ENCODE measurements around the gene CELF2. TPM values are rescaled to one million over a fixed set of nuclear protein-coding genes. Genes with fewer than 3 reads are reported as not detected.
A peak's percentile ranks its signal among the peaks of the same experiment; 100 is the strongest.

The CELF2 gene
- total RNA-seq, 1 donor from 2014 or later, result 31.8 TPM

- Histone ChIP-seq H3K9me3 (ENCODE audit: control insufficient read depth in 3 of 3, low read length in 3 of 3) (no peaks in the 10 kb centered on the region), H3K27ac (ENCODE audit: low read depth, low read length) (no peak overlapping the region), H3K4me1 (ENCODE audit: control insufficient read depth in 3 of 3, insufficient read depth in 3 of 3, low read length in 3 of 3) (no peaks in the 10 kb centered on the region), H3K9ac (ENCODE audit: low read depth in 1 of 3, low read length in 3 of 3) (no peak overlapping the region), H3K36me3 (ENCODE audit: control insufficient read depth in 3 of 3, insufficient read depth in 3 of 3, low read length in 3 of 3) (no peaks in the 10 kb centered on the region), H3K4me3 (ENCODE audit: low read length in 3 of 3) (no peak overlapping the region), H3K27me3 (ENCODE audit: control insufficient read depth in 3 of 3, insufficient read depth in 3 of 3, low read length in 3 of 3) (peaks cover 0 to 14% (median 13%) of the 10 kb centered on the region in 3 donors)
These were observed 14.8 kb upstream of the CELF2 start for GRCh38 chr10:11002916-11003315.

- Histone ChIP-seq H3K4me3 (ENCODE audit: low read length in 3 of 3) (no peak overlapping the region), H3K9ac (ENCODE audit: low read depth in 1 of 3, low read length in 3 of 3) (no peak overlapping the region), H3K36me3 (ENCODE audit: control insufficient read depth in 3 of 3, insufficient read depth in 3 of 3, low read length in 3 of 3) (no peaks in the 10 kb centered on the region), H3K4me1 (ENCODE audit: control insufficient read depth in 3 of 3, insufficient read depth in 3 of 3, low read length in 3 of 3) (no peaks in the 10 kb centered on the region), H3K9me3 (ENCODE audit: control insufficient read depth in 3 of 3, low read length in 3 of 3) (no peaks in the 10 kb centered on the region), H3K27me3 (ENCODE audit: control insufficient read depth in 3 of 3, insufficient read depth in 3 of 3, low read length in 3 of 3) (peaks cover 0 to 20% (median 13%) of the 10 kb centered on the region in 3 donors), H3K27ac (ENCODE audit: low read depth, low read length) (no peak overlapping the region)
These were observed 14.0 kb upstream of the CELF2 start for GRCh38 chr10:11003679-11004078.

- Histone ChIP-seq H3K27me3 (ENCODE audit: control insufficient read depth in 3 of 3, insufficient read depth in 3 of 3, low read length in 3 of 3) (peaks cover 0 to 26% (median 15%) of the 10 kb centered on the region in 3 donors), H3K36me3 (ENCODE audit: control insufficient read depth in 3 of 3, insufficient read depth in 3 of 3, low read length in 3 of 3) (no peaks in the 10 kb centered on the region), H3K4me3 (ENCODE audit: low read length in 3 of 3) (no peak overlapping the region), H3K9ac (ENCODE audit: low read depth in 1 of 3, low read length in 3 of 3) (no peak overlapping the region), H3K9me3 (ENCODE audit: control insufficient read depth in 3 of 3, low read length in 3 of 3) (no peaks in the 10 kb centered on the region), H3K4me1 (ENCODE audit: control insufficient read depth in 3 of 3, insufficient read depth in 3 of 3, low read length in 3 of 3) (no peaks in the 10 kb centered on the region), H3K27ac (ENCODE audit: low read depth, low read length) (no peak overlapping the region)
These were observed 13.3 kb upstream of the CELF2 start for GRCh38 chr10:11004144-11005077.

- no peak overlapping the region for H3K9ac ChIP-seq (ENCODE audit: low read depth in 1 of 3, low read length in 3 of 3)
- peak overlapping the region in 1 of 3 donors; percentile 51 for H3K4me3 ChIP-seq (ENCODE audit: low read length in 3 of 3)
- no peak overlapping the region for H3K27ac ChIP-seq (ENCODE audit: low read depth, low read length)
- peaks cover 0 to 33% (median 17%) of the 10 kb centered on the region in 3 donors for H3K27me3 ChIP-seq (ENCODE audit: control insufficient read depth in 3 of 3, insufficient read depth in 3 of 3, low read length in 3 of 3)
- H3K36me3 ChIP-seq (ENCODE audit: control insufficient read depth in 3 of 3, insufficient read depth in 3 of 3, low read length in 3 of 3), result no peaks in the 10 kb centered on the region
- H3K9me3 ChIP-seq (ENCODE audit: control insufficient read depth in 3 of 3, low read length in 3 of 3), result no peaks in the 10 kb centered on the region
- peaks cover 2 to 9% (median 2%) of the 10 kb centered on the region in 3 donors for H3K4me1 ChIP-seq (ENCODE audit: control insufficient read depth in 3 of 3, insufficient read depth in 3 of 3, low read length in 3 of 3)
These were observed 11.8 kb upstream of the CELF2 start for GRCh38 chr10:11005725-11006427.

- H3K36me3 ChIP-seq (ENCODE audit: control insufficient read depth in 3 of 3, insufficient read depth in 3 of 3, low read length in 3 of 3), result no peaks in the 10 kb centered on the region
- H3K4me1 ChIP-seq (ENCODE audit: control insufficient read depth in 3 of 3, insufficient read depth in 3 of 3, low read length in 3 of 3), result peaks cover 2 to 13% (median 4%) of the 10 kb centered on the region in 3 donors
- peaks cover 0 to 37% (median 17%) of the 10 kb centered on the region in 3 donors for H3K27me3 ChIP-seq (ENCODE audit: control insufficient read depth in 3 of 3, insufficient read depth in 3 of 3, low read length in 3 of 3)
- H3K9ac ChIP-seq (ENCODE audit: low read depth in 1 of 3, low read length in 3 of 3), result no peak overlapping the region
- no peaks in the 10 kb centered on the region for H3K9me3 ChIP-seq (ENCODE audit: control insufficient read depth in 3 of 3, low read length in 3 of 3)
- no peak overlapping the region for H3K4me3 ChIP-seq (ENCODE audit: low read length in 3 of 3)
- H3K27ac ChIP-seq (ENCODE audit: low read depth, low read length), result no peak overlapping the region
These were observed 11.2 kb upstream of the CELF2 start for GRCh38 chr10:11006428-11006825.

GRCh38 chr10:11007476-11008020 lies 10.1 kb upstream of the CELF2 start:
- H3K27me3 ChIP-seq (ENCODE audit: control insufficient read depth in 3 of 3, insufficient read depth in 3 of 3, low read length in 3 of 3), result peaks cover 0 to 37% (median 17%) of the 10 kb centered on the region in 3 donors
- H3K27ac ChIP-seq (ENCODE audit: low read depth, low read length), result no peak overlapping the region
- no peaks in the 10 kb centered on the region for H3K9me3 ChIP-seq (ENCODE audit: control insufficient read depth in 3 of 3, low read length in 3 of 3)
- peaks cover 5 to 19% (median 6%) of the 10 kb centered on the region in 3 donors for H3K4me1 ChIP-seq (ENCODE audit: control insufficient read depth in 3 of 3, insufficient read depth in 3 of 3, low read length in 3 of 3)
- H3K9ac ChIP-seq (ENCODE audit: low read depth in 1 of 3, low read length in 3 of 3), result no peak overlapping the region
- H3K36me3 ChIP-seq (ENCODE audit: control insufficient read depth in 3 of 3, insufficient read depth in 3 of 3, low read length in 3 of 3), result no peaks in the 10 kb centered on the region
- no peak overlapping the region for H3K4me3 ChIP-seq (ENCODE audit: low read length in 3 of 3)

- H3K4me1 ChIP-seq (ENCODE audit: control insufficient read depth in 3 of 3, insufficient read depth in 3 of 3, low read length in 3 of 3), result peaks cover 12 to 27% (median 15%) of the 10 kb centered on the region in 3 donors
- H3K27me3 ChIP-seq (ENCODE audit: control insufficient read depth in 3 of 3, insufficient read depth in 3 of 3, low read length in 3 of 3), result peaks cover 4 to 38% (median 17%) of the 10 kb centered on the region in 3 donors
- no peaks in the 10 kb centered on the region for H3K36me3 ChIP-seq (ENCODE audit: control insufficient read depth in 3 of 3, insufficient read depth in 3 of 3, low read length in 3 of 3)
- no peak overlapping the region for H3K9ac ChIP-seq (ENCODE audit: low read depth in 1 of 3, low read length in 3 of 3)
- no peaks in the 10 kb centered on the region for H3K9me3 ChIP-seq (ENCODE audit: control insufficient read depth in 3 of 3, low read length in 3 of 3)
- H3K27ac ChIP-seq (ENCODE audit: low read depth, low read length), result peak overlapping the region; percentile 87
- no peak overlapping the region for H3K4me3 ChIP-seq (ENCODE audit: low read length in 3 of 3)
These were observed 8.0 kb upstream of the CELF2 start for GRCh38 chr10:11009471-11010308.

- no peak overlapping the region for H3K9ac ChIP-seq (ENCODE audit: low read depth in 1 of 3, low read length in 3 of 3)
- peaks cover 4 to 36% (median 13%) of the 10 kb centered on the region in 3 donors for H3K27me3 ChIP-seq (ENCODE audit: control insufficient read depth in 3 of 3, insufficient read depth in 3 of 3, low read length in 3 of 3)
- H3K27ac ChIP-seq (ENCODE audit: low read depth, low read length), result peak overlapping the region; percentile 87
- no peaks in the 10 kb centered on the region for H3K36me3 ChIP-seq (ENCODE audit: control insufficient read depth in 3 of 3, insufficient read depth in 3 of 3, low read length in 3 of 3)
- no peaks in the 10 kb centered on the region for H3K9me3 ChIP-seq (ENCODE audit: control insufficient read depth in 3 of 3, low read length in 3 of 3)
- peaks cover 15 to 28% (median 16%) of the 10 kb centered on the region in 3 donors for H3K4me1 ChIP-seq (ENCODE audit: control insufficient read depth in 3 of 3, insufficient read depth in 3 of 3, low read length in 3 of 3)
- no peak overlapping the region for H3K4me3 ChIP-seq (ENCODE audit: low read length in 3 of 3)
These were observed 7.1 kb upstream of the CELF2 start for GRCh38 chr10:11010582-11010981.

- Histone ChIP-seq H3K4me1 (ENCODE audit: control insufficient read depth in 3 of 3, insufficient read depth in 3 of 3, low read length in 3 of 3) (peaks cover 16 to 30% (median 20%) of the 10 kb centered on the region in 3 donors), H3K9ac (ENCODE audit: low read depth in 1 of 3, low read length in 3 of 3) (no peak overlapping the region), H3K9me3 (ENCODE audit: control insufficient read depth in 3 of 3, low read length in 3 of 3) (no peaks in the 10 kb centered on the region), H3K36me3 (ENCODE audit: control insufficient read depth in 3 of 3, insufficient read depth in 3 of 3, low read length in 3 of 3) (no peaks in the 10 kb centered on the region), H3K27ac (ENCODE audit: low read depth, low read length) (peak overlapping the region; percentile 87), H3K27me3 (ENCODE audit: control insufficient read depth in 3 of 3, insufficient read depth in 3 of 3, low read length in 3 of 3) (peaks cover 4 to 35% (median 9%) of the 10 kb centered on the region in 3 donors), H3K4me3 (ENCODE audit: low read length in 3 of 3) (no peak overlapping the region)
These were observed 6.2 kb upstream of the CELF2 start for GRCh38 chr10:11011436-11011835.
